Measurements from ENCODE around the gene PARL.

- TF ChIP-seq EZH2phosphoT487 (IDR thresholded peaks at IDR 0.05) (no peak), CTCF (IDR thresholded peaks at IDR 0.05) (no peak), EZH2 (IDR thresholded peaks at IDR 0.05) (no peak)
Measured at GRCh38 chr3:183917776-183918175, 33.1 kb upstream of the PARL start.

All from neural progenitor cell (in vitro differentiated cells).